ENCODE results near the gene CDH13.

The CDH13 gene

DNA sequence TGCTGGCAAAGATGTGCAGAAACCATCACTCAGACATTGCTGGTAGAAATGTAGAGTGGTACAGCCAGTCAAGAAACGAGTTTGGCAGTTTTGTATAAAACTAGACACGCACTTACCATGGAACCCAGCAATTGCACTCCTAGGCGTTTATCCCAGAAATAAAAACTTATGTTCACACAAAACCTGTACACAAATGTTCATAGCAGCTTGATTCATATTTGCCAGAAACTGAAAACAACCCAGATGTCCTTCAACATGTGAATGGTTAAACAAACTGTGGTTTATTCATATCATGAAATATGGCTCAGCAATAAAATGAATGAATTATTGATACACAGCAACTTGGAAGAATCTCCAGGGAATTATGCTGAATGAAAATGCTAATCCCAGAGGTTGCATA lies 570.0 kb downstream of the CDH13 start:
- DNase-seq (ENCODE audit: low read depth in 1 of 2, low spot score in 1 of 2): no peak
- Histone ChIP-seq H3K4me3 (replicated peaks; ENCODE audit: insufficient read depth, low read length) (no peak overlapping the region), H3K27ac (replicated peaks) (no peak overlapping the region), H3K27me3 (ENCODE audit: insufficient read depth, poor library complexity, severe bottlenecking) (no peaks in the 10 kb centered on the region)
- TF ChIP-seq, protein P1, sequence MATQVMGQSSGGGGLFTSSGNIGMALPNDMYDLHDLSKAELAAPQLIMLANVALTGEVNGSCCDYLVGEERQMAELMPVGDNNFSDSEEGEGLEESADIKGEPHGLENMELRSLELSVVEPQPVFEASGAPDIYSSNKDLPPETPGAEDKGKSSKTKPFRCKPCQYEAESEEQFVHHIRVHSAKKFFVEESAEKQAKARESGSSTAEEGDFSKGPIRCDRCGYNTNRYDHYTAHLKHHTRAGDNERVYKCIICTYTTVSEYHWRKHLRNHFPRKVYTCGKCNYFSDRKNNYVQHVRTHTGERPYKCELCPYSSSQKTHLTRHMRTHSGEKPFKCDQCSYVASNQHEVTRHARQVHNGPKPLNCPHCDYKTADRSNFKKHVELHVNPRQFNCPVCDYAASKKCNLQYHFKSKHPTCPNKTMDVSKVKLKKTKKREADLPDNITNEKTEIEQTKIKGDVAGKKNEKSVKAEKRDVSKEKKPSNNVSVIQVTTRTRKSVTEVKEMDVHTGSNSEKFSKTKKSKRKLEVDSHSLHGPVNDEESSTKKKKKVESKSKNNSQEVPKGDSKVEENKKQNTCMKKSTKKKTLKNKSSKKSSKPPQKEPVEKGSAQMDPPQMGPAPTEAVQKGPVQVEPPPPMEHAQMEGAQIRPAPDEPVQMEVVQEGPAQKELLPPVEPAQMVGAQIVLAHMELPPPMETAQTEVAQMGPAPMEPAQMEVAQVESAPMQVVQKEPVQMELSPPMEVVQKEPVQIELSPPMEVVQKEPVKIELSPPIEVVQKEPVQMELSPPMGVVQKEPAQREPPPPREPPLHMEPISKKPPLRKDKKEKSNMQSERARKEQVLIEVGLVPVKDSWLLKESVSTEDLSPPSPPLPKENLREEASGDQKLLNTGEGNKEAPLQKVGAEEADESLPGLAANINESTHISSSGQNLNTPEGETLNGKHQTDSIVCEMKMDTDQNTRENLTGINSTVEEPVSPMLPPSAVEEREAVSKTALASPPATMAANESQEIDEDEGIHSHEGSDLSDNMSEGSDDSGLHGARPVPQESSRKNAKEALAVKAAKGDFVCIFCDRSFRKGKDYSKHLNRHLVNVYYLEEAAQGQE (IDR thresholded peaks at IDR 0.05; ENCODE audit: insufficient replicate concordance, low read depth): no peak
- TF ChIP-seq POLR2AphosphoS5 (IDR thresholded peaks at IDR 0.05; ENCODE audit: low read depth) (no peak), SPI1 (IDR thresholded peaks at IDR 0.05; ENCODE audit: borderline replicate concordance, low read depth) (no peak), GABPA (IDR thresholded peaks at IDR 0.05; ENCODE audit: low read depth) (no peak)
- TF ChIP-seq, protein P2, sequence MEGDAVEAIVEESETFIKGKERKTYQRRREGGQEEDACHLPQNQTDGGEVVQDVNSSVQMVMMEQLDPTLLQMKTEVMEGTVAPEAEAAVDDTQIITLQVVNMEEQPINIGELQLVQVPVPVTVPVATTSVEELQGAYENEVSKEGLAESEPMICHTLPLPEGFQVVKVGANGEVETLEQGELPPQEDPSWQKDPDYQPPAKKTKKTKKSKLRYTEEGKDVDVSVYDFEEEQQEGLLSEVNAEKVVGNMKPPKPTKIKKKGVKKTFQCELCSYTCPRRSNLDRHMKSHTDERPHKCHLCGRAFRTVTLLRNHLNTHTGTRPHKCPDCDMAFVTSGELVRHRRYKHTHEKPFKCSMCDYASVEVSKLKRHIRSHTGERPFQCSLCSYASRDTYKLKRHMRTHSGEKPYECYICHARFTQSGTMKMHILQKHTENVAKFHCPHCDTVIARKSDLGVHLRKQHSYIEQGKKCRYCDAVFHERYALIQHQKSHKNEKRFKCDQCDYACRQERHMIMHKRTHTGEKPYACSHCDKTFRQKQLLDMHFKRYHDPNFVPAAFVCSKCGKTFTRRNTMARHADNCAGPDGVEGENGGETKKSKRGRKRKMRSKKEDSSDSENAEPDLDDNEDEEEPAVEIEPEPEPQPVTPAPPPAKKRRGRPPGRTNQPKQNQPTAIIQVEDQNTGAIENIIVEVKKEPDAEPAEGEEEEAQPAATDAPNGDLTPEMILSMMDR (IDR thresholded peaks at IDR 0.05; ENCODE audit: insufficient read depth, low read length): no peak

DNA sequence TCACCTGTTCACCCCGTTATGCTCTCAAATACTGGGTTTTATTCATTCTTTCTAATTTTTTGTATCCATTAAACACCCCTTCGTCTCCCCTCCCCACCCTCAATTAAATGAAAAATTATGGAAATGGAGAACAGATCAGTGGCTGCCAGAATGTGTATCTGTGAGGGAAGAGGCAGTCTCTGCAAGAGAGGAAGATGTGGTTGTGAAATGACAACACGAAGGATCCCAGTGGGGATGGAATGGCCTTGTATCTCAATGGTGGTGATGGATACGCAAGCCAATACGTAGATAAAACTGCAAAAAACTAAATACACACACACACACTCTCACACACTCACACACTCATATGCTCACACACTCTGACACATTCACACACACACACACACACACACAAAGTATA lies 570.7 kb downstream of the CDH13 start:
- no peak for DNase-seq (ENCODE audit: low read depth in 1 of 2, low spot score in 1 of 2)
- Histone ChIP-seq H3K27ac (replicated peaks) (no peak overlapping the region), H3K27me3 (ENCODE audit: insufficient read depth, poor library complexity, severe bottlenecking) (no peaks in the 10 kb centered on the region), H3K4me3 (replicated peaks; ENCODE audit: insufficient read depth, low read length) (no peak overlapping the region)
- TF ChIP-seq POLR2AphosphoS5 (IDR thresholded peaks at IDR 0.05; ENCODE audit: low read depth): no peak
- TF ChIP-seq, protein P1 (IDR thresholded peaks at IDR 0.05; ENCODE audit: insufficient replicate concordance, low read depth): no peak

DNA sequence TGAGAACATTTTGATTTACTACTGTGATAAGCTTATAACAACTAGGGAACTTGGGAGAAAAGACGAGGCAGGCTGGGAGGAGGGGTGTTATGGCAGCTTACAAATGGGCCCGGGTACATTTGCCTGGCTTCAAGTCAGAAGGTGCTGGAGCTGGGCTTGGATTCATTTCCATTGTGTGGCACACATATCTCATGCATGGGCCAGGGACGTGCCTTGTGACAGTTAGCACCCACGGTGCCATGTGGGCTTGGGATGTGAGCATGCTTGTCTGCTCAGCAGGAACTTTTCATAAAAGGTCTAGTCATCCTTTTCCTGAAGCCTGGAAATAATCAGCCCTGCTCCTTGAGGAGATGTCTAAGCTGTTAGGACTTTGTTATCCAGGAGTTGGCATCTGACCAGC lies 572.2 kb downstream of the CDH13 start:
- no peak overlapping the region for H3K4me3 ChIP-seq (replicated peaks; ENCODE audit: insufficient read depth, low read length)
- DNase-seq (ENCODE audit: low read depth in 1 of 2, low spot score in 1 of 2): no peak
- TF ChIP-seq, protein P2 (IDR thresholded peaks at IDR 0.05; ENCODE audit: insufficient read depth, low read length): no peak
- TF ChIP-seq SPI1 (IDR thresholded peaks at IDR 0.05; ENCODE audit: borderline replicate concordance, low read depth) (no peak), POLR2AphosphoS5 (IDR thresholded peaks at IDR 0.05; ENCODE audit: low read depth) (no peak), GABPA (IDR thresholded peaks at IDR 0.05; ENCODE audit: low read depth) (no peak)
- TF ChIP-seq, protein P1 (IDR thresholded peaks at IDR 0.05; ENCODE audit: insufficient replicate concordance, low read depth): no peak
- no peak overlapping the region for H3K27ac ChIP-seq (replicated peaks)
- H3K27me3 ChIP-seq (ENCODE audit: insufficient read depth, poor library complexity, severe bottlenecking): no peaks in the 10 kb centered on the region
